Adrenal gland (tissue), 12 donors: Measurements from ENCODE around the gene ALX4. TPM values are rescaled to one million over a fixed set of nuclear protein-coding genes. Genes with fewer than 3 reads are reported as not detected.

Source experiments
- DNase-seq, 7 donors: peaks; one replicate each; pipeline ENCODE4 v3.0.0-alpha.2; 2019 to 2020
- H3K27ac ChIP-seq, 5 donors: fragments of 200-600 bp; sonication (generic) in 4 of 5; 1 replicate in 3 of 5; 2 replicates in 2 of 5; pipeline versions ENCODE4 v1.5.1 to v1.8.0; 2016 to 2020; ENCODE audit warnings: mild to moderate bottlenecking in 1 of 5
- H3K27me3 ChIP-seq: fragments of 200-600 bp; 2 replicates; pipeline ENCODE4 v1.8.0; 2021
- H3K36me3 ChIP-seq, 2 donors: fragments of 200-600 bp; replicated peaks in 1 of 2; 1 replicate in 1 of 2; 2 replicates in 1 of 2; pipeline versions ENCODE4 v1.5.1 to v1.8.0; 2018 to 2022
- H3K4me1 ChIP-seq, 2 donors: fragments of 200-600 bp; replicated peaks in 1 of 2; 1 replicate in 1 of 2; 2 replicates in 1 of 2; pipeline versions ENCODE4 v1.5.1 to v1.8.0; 2018 to 2021
- H3K4me3 ChIP-seq, 4 donors: fragments of 200-600 bp; sonication (generic) in 3 of 4; one replicate each; pipeline ENCODE4 v1.5.1; 2016 to 2018
- H3K9me3 ChIP-seq, 3 donors: fragments of 200-600 bp; sonication (generic) in 1 of 3; replicated peaks in 1 of 3; 1 replicate in 2 of 3; 2 replicates in 1 of 3; pipeline versions ENCODE4 v1.5.1 to v1.8.0; 2016 to 2021
- CTCF ChIP-seq, 6 experiments: fragments of 450-650 bp in 4 of 6; fragments of 200-600 bp in 2 of 6; sonication (generic) in 1 of 6; IDR thresholded peaks; 1 replicate in 5 of 6; 2 replicates in 1 of 6; pipeline versions ENCODE4 v1.5.1 to v1.8.0; 2016 to 2021; ENCODE audit warnings: antibody characterized with exemption in 6 of 6, mild to moderate bottlenecking in 2 of 6, moderate library complexity in 1 of 6
- POLR2A ChIP-seq, 2 donors: fragments of 450-650 bp; IDR thresholded peaks; one replicate each; pipeline ENCODE4 v1.6.1; 2017; ENCODE audit warnings: antibody characterized with exemption in 2 of 2, mild to moderate bottlenecking in 2 of 2, moderate library complexity in 1 of 2
- WGBS, 4 donors: extraction: QIAGEN DNeasy Blood & Tissue Kit in 2 of 4; methylation state at CpG; one replicate each; pipeline versions ENCODE4 v1.1.5 to v1.1.7; 2013 to 2017; 5-methylcytosine and 5-hydroxymethylcytosine counted together
- intact Hi-C, 2 donors: fragments of 100-400 bp; cut with DNase I; formaldehyde crosslinking; loops; one replicate each; pipeline versions ENCODE4 v1.14.1 to v1.15.0; 2022 to 2023
- polyA plus RNA-seq, 3 donors: library from polyadenylated mRNA; stranded (reverse); fragments of 200-250 nt in 2 of 3; fragments of 350-450 nt in 1 of 3; fragmentation: Illumina TruSeq in 1 of 3; extraction: RNeasy Lipid Tissue Mini Kit (QIAGEN cat#74804) in 1 of 3; gene quantifications; one replicate each; pipeline ENCODE4 v1.2.3, GENCODE V29; 2013 to 2014
- total RNA-seq, 9 donors: library from RNA; depleted of rRNA in 4 of 9; stranded (reverse); fragments of >200 nt in 4 of 9; fragments of 120-200 nt in 1 of 9; fragmentation: NEBNext Ultra II Directional in 1 of 9; extraction: Animal tissue kit (Norgen Biotek cat#: 25700) in 1 of 9; gene quantifications; one replicate each; pipeline versions ENCODE4 v1.1.0 to v1.2.4, GENCODE V29; 2013 to 2023
- donor health status: healthy with polysubstance abuse.
- donor health status: Bipolar disorder and iron deficiency.
- donor health status: DM: yes; HTN: yes; CAD: no.
- donor health status: DM: no; HTN: no; CAD: no.
- donor health status: DM: no; HTN: no; CAD: no.
- donor health status: DM: yes; HTN: yes; CAD: no.

Gene ALX4
- total and polyA plus RNA-seq, 12 donors, result 0.03 to 0.06 TPM; not detected in 10

GRCh38 chr11:44333271-44334218 is 23.6 kb upstream of the ALX4 start:
- Histone ChIP-seq H3K9me3 (no peaks in the 10 kb centered on the region), H3K4me1 (no peaks in the 10 kb centered on the region), H3K4me3 (no peak overlapping the region), H3K27ac (no peak overlapping the region), H3K27me3 (peaks cover 45% of the 10 kb centered on the region), H3K36me3 (no peaks in the 10 kb centered on the region)
- WGBS, 4 donors, result 63 to 74% (median 68%) methylated on average over 11 to 14 of the region's 14 CpGs
- intact Hi-C loops, result no loop called here
- TF ChIP-seq POLR2A (IDR thresholded peaks at IDR 0.05) (no peak), CTCF (IDR thresholded peaks at IDR 0.05) (no peak)
- peak in 2 of 7 donors; percentile 25 to 47 for DNase-seq

GRCh38 chr11:44332665-44333064 is 22.7 kb upstream of the ALX4 start:
- Histone ChIP-seq H3K4me1 (no peaks in the 10 kb centered on the region), H3K9me3 (no peaks in the 10 kb centered on the region), H3K36me3 (no peaks in the 10 kb centered on the region), H3K4me3 (no peak overlapping the region), H3K27me3 (peaks cover 48% of the 10 kb centered on the region), H3K27ac (no peak overlapping the region)
- DNase-seq, result no peak
- intact Hi-C loops, result no loop called here
- 54 to 68% (median 66%) methylated on average over 6 of the region's 6 CpGs for WGBS, 4 donors
- no peak for TF ChIP-seq CTCF (IDR thresholded peaks at IDR 0.05)

GRCh38 chr11:44329472-44330230 is 19.7 kb upstream of the ALX4 start:
- Histone ChIP-seq H3K27me3 (peaks cover 47% of the 10 kb centered on the region), H3K4me3 (no peak overlapping the region), H3K36me3 (no peaks in the 10 kb centered on the region), H3K4me1 (no peaks in the 10 kb centered on the region), H3K27ac (no peak overlapping the region), H3K9me3 (no peaks in the 10 kb centered on the region)
- TF ChIP-seq POLR2A (IDR thresholded peaks at IDR 0.05) (no peak), CTCF (IDR thresholded peaks at IDR 0.05) (no peak)
- intact Hi-C loops, result no loop called here
- no peak for DNase-seq
- WGBS, 4 donors, result 61 to 72% (median 65%) methylated on average over 7 to 8 of the region's 8 CpGs

GRCh38 chr11:44328138-44328660 is 18.3 kb upstream of the ALX4 start:
- TF ChIP-seq CTCF (IDR thresholded peaks at IDR 0.05) (no peak), POLR2A (IDR thresholded peaks at IDR 0.05) (no peak)
- Histone ChIP-seq H3K4me3 (no peak overlapping the region), H3K4me1 (no peaks in the 10 kb centered on the region), H3K27ac (no peak overlapping the region), H3K9me3 (no peaks in the 10 kb centered on the region), H3K36me3 (no peaks in the 10 kb centered on the region), H3K27me3 (peaks cover 61% of the 10 kb centered on the region)
- WGBS, 4 donors, result 18 to 24% (median 22%) methylated on average over 11 of the region's 11 CpGs
- intact Hi-C loops, result no loop called here
- no peak for DNase-seq
